Neural cell (in vitro differentiated cells): ENCODE data around the gene USP22. TPM values are rescaled to one million over a fixed set of nuclear protein-coding genes. Genes with fewer than 3 reads are reported as not detected.

ENCODE experiments used
- H2AFZ ChIP-seq: fragments of 200-600, 300-800 bp; sonication (generic), shearing (Covaris generic); 2 replicates; pipeline ENCODE4 v1.6.0; 2014; ENCODE audit warnings: low read depth, mild to moderate bottlenecking, antibody characterized with exemption, low read length, moderate library complexity
- H3F3A ChIP-seq: fragments of 200-600 bp; shearing (Covaris generic); 2 replicates; pipeline ENCODE4 v1.6.1; 2016; ENCODE audit warnings: mild to moderate bottlenecking, moderate library complexity, mixed read lengths, antibody characterized with exemption, low read length; ENCODE audit not compliant: insufficient read depth, poor library complexity, severe bottlenecking
- H3K27ac ChIP-seq: fragments of 200-600, 300-800 bp; sonication (generic), shearing (Covaris generic); 2 replicates; pipeline ENCODE4 v1.5.1; 2014; ENCODE audit warnings: mild to moderate bottlenecking, low read length, moderate library complexity
- H3K27me3 ChIP-seq: fragments of 300-800, 200-600 bp; sonication (generic), shearing (Covaris generic); 2 replicates; pipeline ENCODE4 v1.6.0; 2014; ENCODE audit warnings: mild to moderate bottlenecking, low read depth, low read length, moderate library complexity; ENCODE audit not compliant: insufficient read depth
- H3K36me3 ChIP-seq: fragments of 300-800, 200-600 bp; sonication (generic), shearing (Covaris generic); 2 replicates; pipeline ENCODE4 v1.5.1; 2014; ENCODE audit warnings: mild to moderate bottlenecking, antibody characterized with exemption, low read length, moderate library complexity; ENCODE audit not compliant: insufficient read depth
- H3K4me2 ChIP-seq: fragments of 300-800, 200-600 bp; sonication (generic), shearing (Covaris generic); 2 replicates; pipeline ENCODE4 v1.6.0; 2014; ENCODE audit warnings: mild to moderate bottlenecking, low read length
- H3K4me3 ChIP-seq: fragments of 300-800, 200-600 bp; sonication (generic), shearing (Covaris generic); 2 replicates; pipeline ENCODE4 v1.5.1; 2014; ENCODE audit warnings: mild to moderate bottlenecking, low read length, moderate library complexity
- H3K79me2 ChIP-seq: fragments of 200-600 bp; shearing (Covaris generic); replicated peaks from 2 replicates; pipeline ENCODE4 v1.6.0; 2014; ENCODE audit warnings: mild to moderate bottlenecking, low read length, moderate library complexity; ENCODE audit not compliant: insufficient read depth
- H3K9ac ChIP-seq: fragments of 300-800, 200-600 bp; sonication (generic), shearing (Covaris generic); 2 replicates; pipeline ENCODE4 v1.6.1; 2016; ENCODE audit warnings: mild to moderate bottlenecking, low read length, mixed read lengths
- H3K9me2 ChIP-seq: fragments of 200-600 bp; shearing (Covaris generic); 2 replicates; pipeline ENCODE4 v1.6.1; 2016; ENCODE audit warnings: mild to moderate bottlenecking, low read length, mixed read lengths; ENCODE audit not compliant: insufficient read depth
- H3K9me3 ChIP-seq: fragments of 200-600, 300-800 bp; sonication (generic), shearing (Covaris generic); 2 replicates; pipeline ENCODE4 v1.6.1; 2016; ENCODE audit warnings: mild to moderate bottlenecking, mixed run types, low read length, moderate library complexity, mixed read lengths
- H4K20me1 ChIP-seq: fragments of 200-600 bp; shearing (Covaris generic); 2 replicates; pipeline ENCODE4 v1.6.1; 2016; ENCODE audit warnings: mild to moderate bottlenecking, mixed run types; ENCODE audit not compliant: insufficient read depth
- CTCF ChIP-seq: fragments of 450-650 bp; IDR thresholded peaks from 2 replicates; pipeline ENCODE4 v1.5.1; 2014; ENCODE audit warnings: antibody characterized with exemption, mild to moderate bottlenecking, moderate library complexity; ENCODE audit not compliant: poor library complexity, severe bottlenecking
- EP300 ChIP-seq: fragments of 450-650 bp; conservative IDR thresholded peaks from 2 replicates; pipeline ENCODE4 v1.6.1; 2014; ENCODE audit warnings: antibody characterized with exemption, mild to moderate bottlenecking, moderate library complexity; ENCODE audit not compliant: poor library complexity, severe bottlenecking
- EZH2 ChIP-seq: fragments of 200-600, 300-800 bp; shearing (Covaris generic), sonication (generic); IDR thresholded peaks from 2 replicates; pipeline ENCODE4 v1.6.1; 2014; ENCODE audit warnings: antibody characterized with exemption, low read length, borderline replicate concordance, mild to moderate bottlenecking; ENCODE audit not compliant: insufficient read depth, poor library complexity, severe bottlenecking
- MXI1 ChIP-seq: fragments of 450-650 bp; conservative IDR thresholded peaks from 2 replicates; pipeline ENCODE4 v1.6.1; 2014; ENCODE audit warnings: antibody characterized with exemption, mild to moderate bottlenecking; ENCODE audit not compliant: poor library complexity, severe bottlenecking
- POLR2AphosphoS5 ChIP-seq: IDR thresholded peaks from 2 replicates; pipeline ENCODE4 v1.6.1; 2012
- RAD21 ChIP-seq: fragments of 450-650 bp; conservative IDR thresholded peaks from 2 replicates; pipeline ENCODE4 v1.6.1; 2014; ENCODE audit warnings: antibody characterized with exemption, mild to moderate bottlenecking, moderate library complexity
- SMC3 ChIP-seq: fragments of 450-650 bp; conservative IDR thresholded peaks from 2 replicates; pipeline ENCODE4 v1.6.1; 2014; ENCODE audit warnings: antibody characterized with exemption, mild to moderate bottlenecking, moderate library complexity; ENCODE audit not compliant: poor library complexity
- TAF1 ChIP-seq: IDR thresholded peaks from 2 replicates; pipeline ENCODE4 v1.6.1; 2012; ENCODE audit warnings: low read depth
- polyA plus RNA-seq: library from polyadenylated mRNA; depleted of rRNA; stranded (reverse); fragments of >200 nt; gene quantifications from 2 replicates; pipeline ENCODE4 v1.2.3, GENCODE V29; 2014
- TF ChIP-seq, protein P1 (sequence below): IDR thresholded peaks from 2 replicates; pipeline ENCODE4 v1.6.1; 2012; ENCODE audit warnings: borderline replicate concordance

The USP22 gene
- polyA plus RNA-seq, 1 donor from 2014 or later: 269 TPM

GRCh38 chr17:21024024-21024423 is 18.8 kb downstream of the USP22 start:
- Histone ChIP-seq H3K4me3 (no peak overlapping the region), H4K20me1 (peaks cover 84% of the 10 kb centered on the region), H3K4me2 (no peak overlapping the region), H3K9me2 (no peaks in the 10 kb centered on the region), H3F3A (no peaks in the 10 kb centered on the region), H3K36me3 (peaks cover 9% of the 10 kb centered on the region), H3K79me2 (peaks cover 88% of the 10 kb centered on the region), H3K27ac (no peak overlapping the region), H2AFZ (no peak overlapping the region), H3K9me3 (no peaks in the 10 kb centered on the region), H3K9ac (no peak overlapping the region), H3K27me3 (no peaks in the 10 kb centered on the region)
- TF ChIP-seq EP300 (no peak), EZH2 (no peak), RAD21 (no peak), POLR2AphosphoS5 (no peak), MXI1 (no peak), CTCF (no peak), SMC3 (no peak), TAF1 (no peak)
- TF ChIP-seq, protein P1, sequence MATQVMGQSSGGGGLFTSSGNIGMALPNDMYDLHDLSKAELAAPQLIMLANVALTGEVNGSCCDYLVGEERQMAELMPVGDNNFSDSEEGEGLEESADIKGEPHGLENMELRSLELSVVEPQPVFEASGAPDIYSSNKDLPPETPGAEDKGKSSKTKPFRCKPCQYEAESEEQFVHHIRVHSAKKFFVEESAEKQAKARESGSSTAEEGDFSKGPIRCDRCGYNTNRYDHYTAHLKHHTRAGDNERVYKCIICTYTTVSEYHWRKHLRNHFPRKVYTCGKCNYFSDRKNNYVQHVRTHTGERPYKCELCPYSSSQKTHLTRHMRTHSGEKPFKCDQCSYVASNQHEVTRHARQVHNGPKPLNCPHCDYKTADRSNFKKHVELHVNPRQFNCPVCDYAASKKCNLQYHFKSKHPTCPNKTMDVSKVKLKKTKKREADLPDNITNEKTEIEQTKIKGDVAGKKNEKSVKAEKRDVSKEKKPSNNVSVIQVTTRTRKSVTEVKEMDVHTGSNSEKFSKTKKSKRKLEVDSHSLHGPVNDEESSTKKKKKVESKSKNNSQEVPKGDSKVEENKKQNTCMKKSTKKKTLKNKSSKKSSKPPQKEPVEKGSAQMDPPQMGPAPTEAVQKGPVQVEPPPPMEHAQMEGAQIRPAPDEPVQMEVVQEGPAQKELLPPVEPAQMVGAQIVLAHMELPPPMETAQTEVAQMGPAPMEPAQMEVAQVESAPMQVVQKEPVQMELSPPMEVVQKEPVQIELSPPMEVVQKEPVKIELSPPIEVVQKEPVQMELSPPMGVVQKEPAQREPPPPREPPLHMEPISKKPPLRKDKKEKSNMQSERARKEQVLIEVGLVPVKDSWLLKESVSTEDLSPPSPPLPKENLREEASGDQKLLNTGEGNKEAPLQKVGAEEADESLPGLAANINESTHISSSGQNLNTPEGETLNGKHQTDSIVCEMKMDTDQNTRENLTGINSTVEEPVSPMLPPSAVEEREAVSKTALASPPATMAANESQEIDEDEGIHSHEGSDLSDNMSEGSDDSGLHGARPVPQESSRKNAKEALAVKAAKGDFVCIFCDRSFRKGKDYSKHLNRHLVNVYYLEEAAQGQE: no peak

GRCh38 chr17:21021208-21021803 is 21.5 kb downstream of the USP22 start:
- no peak overlapping the region for H3K27ac ChIP-seq
- no peaks in the 10 kb centered on the region for H3F3A ChIP-seq
- H3K36me3 ChIP-seq: peaks cover 13% of the 10 kb centered on the region
- no peaks in the 10 kb centered on the region for H3K9me2 ChIP-seq
- no peaks in the 10 kb centered on the region for H3K27me3 ChIP-seq
- H3K4me2 ChIP-seq: no peak overlapping the region
- H3K9me3 ChIP-seq: no peaks in the 10 kb centered on the region
- H3K9ac ChIP-seq: no peak overlapping the region
- no peak overlapping the region for H3K4me3 ChIP-seq
- no peak overlapping the region for H2AFZ ChIP-seq
- TF ChIP-seq CTCF: no peak
- no peak for TF ChIP-seq TAF1
- no peak for TF ChIP-seq MXI1
- TF ChIP-seq, protein P1: no peak
- no peak for TF ChIP-seq EP300
- no peak for TF ChIP-seq POLR2AphosphoS5
- no peak for TF ChIP-seq SMC3
- no peak for TF ChIP-seq RAD21
- TF ChIP-seq EZH2: no peak
- H3K79me2 ChIP-seq: peaks cover 80% of the 10 kb centered on the region
- peaks cover 70% of the 10 kb centered on the region for H4K20me1 ChIP-seq
